ENCODE data around the gene OTOF. TPM values are rescaled to one million over a fixed set of nuclear protein-coding genes. Genes with fewer than 3 reads are reported as not detected.

The OTOF gene
- total and polyA plus RNA-seq, 7 donors = 0.14 to 2.2 (median 0.34) TPM

- H3K27ac ChIP-seq = no peak overlapping the region
- intact Hi-C loops (cut with DNase I) = no loop called here
- WGBS, 3 donors = 63 to 72% (median 67%) methylated on average over 9 of the region's 9 CpGs
- ATAC-seq (no peak), DNase-seq (no peak)
- H3K27me3 ChIP-seq (ENCODE audit: insufficient read depth in 3 of 3, low read length in 2 of 3) = peaks cover 0 to 3% (median 0%) of the 10 kb centered on the region in 3 donors
- no peaks in the 10 kb centered on the region for H3K9me3 ChIP-seq
- no peaks in the 10 kb centered on the region for H3K36me3 ChIP-seq (ENCODE audit: insufficient read depth in 1 of 2, low read depth in 1 of 2)
- TF ChIP-seq CTCF (IDR thresholded peaks at IDR 0.05) = no peak
- H3K4me3 ChIP-seq = no peak overlapping the region
- no peaks in the 10 kb centered on the region for H3K4me1 ChIP-seq
Measured at GRCh38 chr2:26407526-26407925, 70.4 kb downstream of the OTOF start.

Other genes with a start within 250 kb of the OTOF start
- gene HADHA, start 233.5 kb downstream of the OTOF start, total RNA-seq = 100 to 1,000 TPM; 294 to 617 (median 391) TPM
- gene HADHA, start 233.5 kb downstream of the OTOF start, polyA plus RNA-seq = 100 to 1,000 TPM; 195 to 370 (median 350) TPM
- 1,000 to 10,000 TPM in 1 of 4 donors, 100 to 1,000 TPM in 3; 562 to 1,153 (median 698) TPM for gene HADHB, start 233.2 kb downstream of the OTOF start, total RNA-seq
- 100 to 1,000 TPM; 447 to 626 (median 616) TPM for gene HADHB, start 233.2 kb downstream of the OTOF start, polyA plus RNA-seq
- 10 to 100 TPM; 15.7 to 40.5 (median 20.1) TPM for gene SELENOI, start 132.0 kb downstream of the OTOF start, total RNA-seq
- gene SELENOI, start 132.0 kb downstream of the OTOF start, polyA plus RNA-seq = 10 to 100 TPM in 1 of 3 donors, 1 to 10 TPM in 2; 3.7 to 11.3 (median 7.3) TPM
- gene ADGRF3, start 131.3 kb downstream of the OTOF start, total RNA-seq = under 1 TPM in 2 of 4 donors, not detected in 2; 0.17 to 0.48 TPM
- gene ADGRF3, start 131.3 kb downstream of the OTOF start, polyA plus RNA-seq = under 1 TPM in 2 of 3 donors, not detected in 1; 0.03 to 0.19 TPM
- under 1 TPM in 2 of 4 donors, not detected in 2; 0.10 to 0.15 TPM for gene DRC1, start 76.2 kb downstream of the OTOF start, total RNA-seq
- gene DRC1, start 76.2 kb downstream of the OTOF start, polyA plus RNA-seq = under 1 TPM in 2 of 3 donors, not detected in 1; 0.04 to 0.06 TPM
- gene CIB4, start 163.2 kb upstream of the OTOF start, total RNA-seq = not detected
- gene CIB4, start 163.2 kb upstream of the OTOF start, polyA plus RNA-seq = not detected
- gene KCNK3, start 214.6 kb upstream of the OTOF start, total RNA-seq = 1 to 10 TPM in 1 of 4 donors, under 1 TPM in 3; 0.06 to 1.3 (median 0.13) TPM
- 1 to 10 TPM in 1 of 3 donors, under 1 TPM in 2; 0.13 to 2.3 (median 0.70) TPM for gene KCNK3, start 214.6 kb upstream of the OTOF start, polyA plus RNA-seq